PFSK-1 (cell line): ENCODE measurements around the gene RBMS3.

Experiments
- FOXP2 ChIP-seq: optimal IDR thresholded peaks from 2 replicates; pipeline ENCODE3; 2011; ENCODE audit warnings: borderline replicate concordance, control low read depth, inconsistent platforms; ENCODE audit not compliant: insufficient read depth; ENCODE audit errors: extremely low read length, extremely low read depth
- POLR2AphosphoS5 ChIP-seq: IDR thresholded peaks from 2 replicates; pipeline ENCODE4 v1.6.1; 2012; ENCODE audit warnings: low read depth, mild to moderate bottlenecking, control low read depth, low read length, moderate library complexity
- SIN3A ChIP-seq: IDR thresholded peaks from 2 replicates; pipeline ENCODE4 v1.6.1; 2012; ENCODE audit warnings: mild to moderate bottlenecking, low read length, moderate library complexity, borderline replicate concordance; ENCODE audit not compliant: insufficient read depth
- TAF1 ChIP-seq: IDR thresholded peaks from 2 replicates; pipeline ENCODE4 v1.6.1; 2012; ENCODE audit warnings: low read length, control low read depth, borderline replicate concordance; ENCODE audit not compliant: insufficient read depth
- TF ChIP-seq, protein P1 (sequence below), 2 experiments: IDR thresholded peaks; 2 replicates each; pipeline versions ENCODE4 v1.6.1 to v1.8.0; 2011 to 2012; ENCODE audit warnings: low read depth in 2 of 2, low read length in 2 of 2, control low read depth in 1 of 2, inconsistent platforms in 1 of 2, mild to moderate bottlenecking in 1 of 2, moderate library complexity in 1 of 2; ENCODE audit not compliant: insufficient read depth in 1 of 2

DNA sequence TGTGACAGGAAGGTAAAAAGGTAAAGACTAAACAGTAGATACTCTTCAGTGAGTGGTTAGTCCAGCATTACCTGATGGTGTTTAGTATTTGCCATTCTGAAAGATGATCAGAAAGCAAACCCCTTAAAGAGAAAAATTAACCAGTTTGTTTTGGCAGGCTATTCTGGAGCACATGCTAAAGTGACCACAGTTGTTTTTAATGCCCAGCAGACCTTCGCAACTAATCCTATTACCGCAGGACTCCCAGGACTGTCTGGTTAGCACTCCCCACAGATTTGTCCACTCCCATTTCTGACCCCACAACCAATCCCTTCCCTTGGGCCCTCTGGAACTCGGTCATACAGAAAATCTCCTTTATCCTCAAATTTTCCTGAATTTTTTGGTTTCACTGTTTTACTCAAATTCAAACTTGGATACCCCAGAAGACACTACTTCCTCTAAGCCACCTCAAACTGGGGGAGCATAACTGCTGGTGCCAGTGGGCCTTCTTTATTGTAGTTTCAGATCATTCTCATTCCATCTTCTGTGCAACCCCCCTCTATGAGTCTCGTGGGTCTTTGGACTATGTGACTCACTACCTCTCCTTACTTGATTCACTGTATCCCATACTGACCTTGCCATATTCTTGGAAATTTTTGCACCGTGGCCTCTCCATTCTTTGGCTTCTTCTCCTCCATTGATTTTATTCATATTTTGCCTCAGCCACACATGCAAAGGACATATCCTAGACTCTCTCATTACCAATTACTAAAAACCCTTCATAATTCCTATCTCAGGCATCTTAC is 104.4 kb downstream of the RBMS3 start:
- TF ChIP-seq TAF1, result no peak
- no peak for TF ChIP-seq POLR2AphosphoS5
- no peak for TF ChIP-seq SIN3A
- TF ChIP-seq FOXP2, result no peak
- TF ChIP-seq, protein P1, sequence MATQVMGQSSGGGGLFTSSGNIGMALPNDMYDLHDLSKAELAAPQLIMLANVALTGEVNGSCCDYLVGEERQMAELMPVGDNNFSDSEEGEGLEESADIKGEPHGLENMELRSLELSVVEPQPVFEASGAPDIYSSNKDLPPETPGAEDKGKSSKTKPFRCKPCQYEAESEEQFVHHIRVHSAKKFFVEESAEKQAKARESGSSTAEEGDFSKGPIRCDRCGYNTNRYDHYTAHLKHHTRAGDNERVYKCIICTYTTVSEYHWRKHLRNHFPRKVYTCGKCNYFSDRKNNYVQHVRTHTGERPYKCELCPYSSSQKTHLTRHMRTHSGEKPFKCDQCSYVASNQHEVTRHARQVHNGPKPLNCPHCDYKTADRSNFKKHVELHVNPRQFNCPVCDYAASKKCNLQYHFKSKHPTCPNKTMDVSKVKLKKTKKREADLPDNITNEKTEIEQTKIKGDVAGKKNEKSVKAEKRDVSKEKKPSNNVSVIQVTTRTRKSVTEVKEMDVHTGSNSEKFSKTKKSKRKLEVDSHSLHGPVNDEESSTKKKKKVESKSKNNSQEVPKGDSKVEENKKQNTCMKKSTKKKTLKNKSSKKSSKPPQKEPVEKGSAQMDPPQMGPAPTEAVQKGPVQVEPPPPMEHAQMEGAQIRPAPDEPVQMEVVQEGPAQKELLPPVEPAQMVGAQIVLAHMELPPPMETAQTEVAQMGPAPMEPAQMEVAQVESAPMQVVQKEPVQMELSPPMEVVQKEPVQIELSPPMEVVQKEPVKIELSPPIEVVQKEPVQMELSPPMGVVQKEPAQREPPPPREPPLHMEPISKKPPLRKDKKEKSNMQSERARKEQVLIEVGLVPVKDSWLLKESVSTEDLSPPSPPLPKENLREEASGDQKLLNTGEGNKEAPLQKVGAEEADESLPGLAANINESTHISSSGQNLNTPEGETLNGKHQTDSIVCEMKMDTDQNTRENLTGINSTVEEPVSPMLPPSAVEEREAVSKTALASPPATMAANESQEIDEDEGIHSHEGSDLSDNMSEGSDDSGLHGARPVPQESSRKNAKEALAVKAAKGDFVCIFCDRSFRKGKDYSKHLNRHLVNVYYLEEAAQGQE (IDR thresholded peaks at IDR 0.05; ENCODE audit: insufficient read depth in 1 of 2, low read depth in 2 of 2, low read length in 2 of 2), result no peak
